Measurements from ENCODE around the gene ACO2.

- TF ChIP-seq CTCF (IDR thresholded peaks at IDR 0.05) = no peak
- no peak for TF ChIP-seq FOXJ3 (CRISPR knock-in tag; IDR thresholded peaks at IDR 0.05)
- no peak for TF ChIP-seq REST (IDR thresholded peaks at IDR 0.05; ENCODE audit: low read depth, low read length)
- no peak for TF ChIP-seq POLR2AphosphoS5 (IDR thresholded peaks at IDR 0.05; ENCODE audit: low read depth, low read length)
These were observed 71.4 kb downstream of the ACO2 start for GRCh38 chr22:41540365-41540764.
